Stomach (tissue), 9 donors: Measurements from ENCODE around the gene PSME4. TPM values are rescaled to one million over a fixed set of nuclear protein-coding genes. Genes with fewer than 3 reads are reported as not detected.

ENCODE experiments used
- DNase-seq, 2 donors: peaks; one replicate each; pipeline versions ENCODE4 v3.0.0 to v3.0.0-alpha.2; 2013 to 2019
- H3K27ac ChIP-seq, 5 donors: fragments of 200-600 bp in 4 of 5; sonication (generic) in 4 of 5; one replicate each; pipeline ENCODE4 v1.5.1; 2013 to 2019; ENCODE audit warnings: mild to moderate bottlenecking in 1 of 5, moderate library complexity in 1 of 5
- H3K27me3 ChIP-seq, 3 donors: fragments of 200-600 bp; sonication (generic); one replicate each; pipeline ENCODE4 v1.5.1; 2017 to 2019; ENCODE audit warnings: mixed run types in 1 of 3
- H3K36me3 ChIP-seq, 4 donors: fragments of 200-600 bp; sonication (generic); 1 replicate in 3 of 4; 2 replicates in 1 of 4; pipeline ENCODE4 v1.5.1; 2016 to 2019
- H3K4me1 ChIP-seq, 4 donors: fragments of 200-600 bp; sonication (generic); one replicate each; pipeline ENCODE4 v1.5.1; 2016 to 2019
- H3K4me3 ChIP-seq, 4 donors: fragments of 200-600 bp; sonication (generic) in 3 of 4; one replicate each; pipeline ENCODE4 v1.5.1; 2016 to 2019; ENCODE audit warnings: mild to moderate bottlenecking in 1 of 4
- H3K9me3 ChIP-seq, 4 donors: fragments of 200-600 bp; sonication (generic); one replicate each; pipeline ENCODE4 v1.5.1; 2016 to 2019
- CTCF ChIP-seq, 7 experiments: fragments of 450-650 bp in 4 of 7; fragments of 200-600 bp in 3 of 7; sonication (generic) in 3 of 7; IDR thresholded peaks; one replicate each; pipeline ENCODE4 v1.5.1; 2016 to 2019; ENCODE audit warnings: antibody characterized with exemption in 7 of 7, control low read depth in 2 of 7, mild to moderate bottlenecking in 1 of 7
- EP300 ChIP-seq: sonication (generic); formaldehyde crosslinking; IDR thresholded peaks from one replicate; pipeline ENCODE4 v1.6.1; 2017; ENCODE audit warnings: antibody characterized with exemption
- POLR2A ChIP-seq, 4 donors: fragments of 450-650 bp; IDR thresholded peaks; one replicate each; pipeline ENCODE4 v1.6.1; 2016; ENCODE audit warnings: antibody characterized with exemption in 4 of 4, control low read depth in 2 of 4, mild to moderate bottlenecking in 1 of 4, moderate library complexity in 1 of 4
- POLR2AphosphoS5 ChIP-seq, 3 donors: sonication (generic); formaldehyde crosslinking; IDR thresholded peaks; one replicate each; pipeline ENCODE4 v1.6.1; 2016; ENCODE audit warnings: antibody characterized with exemption in 3 of 3
- WGBS, 5 donors: extraction: QIAGEN DNeasy Blood & Tissue Kit in 3 of 5; methylation state at CpG; one replicate each; pipeline versions ENCODE4 v1.1.5 to v1.1.7; 2013 to 2018; 5-methylcytosine and 5-hydroxymethylcytosine counted together
- intact Hi-C: fragments of 100-400 bp; cut with DNase I; formaldehyde crosslinking; loops from one replicate; pipeline ENCODE4 v1.15.1; 2023; ENCODE audit warnings: low total_unique reads
- polyA plus RNA-seq, 3 donors: library from polyadenylated mRNA; stranded (reverse); fragments of 200-250 nt; gene quantifications; one replicate each; pipeline ENCODE4 v1.2.3, GENCODE V29; 2013
- total RNA-seq, 5 donors: library from RNA; depleted of rRNA; stranded (reverse); fragments of >200 nt; gene quantifications; one replicate each; pipeline versions ENCODE4 v1.1.0 to v1.2.3, GENCODE V29; 2014 to 2016
- donor health status: healthy with polysubstance abuse.
- donor health status: Bipolar disorder and iron deficiency.
- donor health status: healthy.

PSME4 gene
- total and polyA plus RNA-seq, 8 donors, result 15.1 to 133 (median 30.9) TPM

GRCh38 chr2:53952519-53952918 lies 18.3 kb downstream of the PSME4 start:
- WGBS, 5 donors, result 86 to 97% (median 90%) methylated on average over 3 to 4 of the region's 4 CpGs
- no peak for DNase-seq
- intact Hi-C loops, result no loop called here

GRCh38 chr2:53949457-53949856 lies 21.3 kb downstream of the PSME4 start:
- Histone ChIP-seq H3K9me3 (no peaks in the 10 kb centered on the region), H3K36me3 (peaks cover 19 to 34% (median 30%) of the 10 kb centered on the region in 4 donors), H3K27me3 (no peaks in the 10 kb centered on the region), H3K4me1 (peaks cover 0 to 60% (median 29%) of the 10 kb centered on the region in 4 donors), H3K4me3 (no peak overlapping the region), H3K27ac (peak overlapping the region in 3 of 5 donors; percentile 50 to 77 (median 69))
- 30 to 49% (median 36%) methylated on average over 1 of the region's 1 CpG for WGBS, 5 donors
- TF ChIP-seq EP300 (no peak), POLR2A (IDR thresholded peaks at IDR 0.05) (no peak), CTCF (IDR thresholded peaks at IDR 0.05) (no peak), POLR2AphosphoS5 (IDR thresholded peaks at IDR 0.05) (peak in 1 of 3 donors; percentile 25)
- intact Hi-C loops, result no loop called here
- DNase-seq, result peak in 1 of 2 donors; percentile 49

More at GRCh38 chr2:53952519-53952918, 18.3 kb downstream of the PSME4 start:
- Histone ChIP-seq H3K4me3 (no peak overlapping the region), H3K9me3 (no peaks in the 10 kb centered on the region), H3K27ac (no peak overlapping the region), H3K36me3 (peaks cover 1 to 13% (median 10%) of the 10 kb centered on the region in 4 donors), H3K27me3 (no peaks in the 10 kb centered on the region), H3K4me1 (peaks cover 0 to 70% (median 33%) of the 10 kb centered on the region in 4 donors)
- no peak for TF ChIP-seq EP300
- no peak for TF ChIP-seq CTCF (IDR thresholded peaks at IDR 0.05)
- TF ChIP-seq POLR2A (IDR thresholded peaks at IDR 0.05), result no peak
- TF ChIP-seq POLR2AphosphoS5 (IDR thresholded peaks at IDR 0.05), result no peak

- Histone ChIP-seq H3K27me3 (no peaks in the 10 kb centered on the region), H3K27ac (no peak overlapping the region), H3K36me3 (peaks cover 21 to 60% (median 39%) of the 10 kb centered on the region in 4 donors), H3K4me1 (peaks cover 0 to 48% (median 25%) of the 10 kb centered on the region in 4 donors), H3K4me3 (no peak overlapping the region), H3K9me3 (no peaks in the 10 kb centered on the region)
- 83 to 98% (median 96%) methylated on average over 1 of the region's 1 CpG for WGBS, 5 donors
- DNase-seq, result no peak
- no peak for TF ChIP-seq CTCF (IDR thresholded peaks at IDR 0.05)
- no peak for TF ChIP-seq EP300
- TF ChIP-seq POLR2AphosphoS5 (IDR thresholded peaks at IDR 0.05), result no peak
- TF ChIP-seq POLR2A (IDR thresholded peaks at IDR 0.05), result no peak
- intact Hi-C loops, result no loop called here
Measured at GRCh38 chr2:53945538-53945937, 25.3 kb downstream of the PSME4 start.

GRCh38 chr2:53944542-53944941 lies 26.3 kb downstream of the PSME4 start:
- 94 to 100% (median 96%) methylated on average over 1 of the region's 1 CpG for WGBS, 5 donors
- TF ChIP-seq CTCF (IDR thresholded peaks at IDR 0.05) (no peak), POLR2A (IDR thresholded peaks at IDR 0.05) (no peak)
- H3K4me3 ChIP-seq, result no peak overlapping the region
- intact Hi-C loops, result no loop called here
- H3K4me1 ChIP-seq, result peaks cover 0 to 44% (median 25%) of the 10 kb centered on the region in 4 donors
- H3K9me3 ChIP-seq, result no peaks in the 10 kb centered on the region
- DNase-seq, result peak in 1 of 2 donors; percentile 26
- peaks cover 21 to 63% (median 39%) of the 10 kb centered on the region in 4 donors for H3K36me3 ChIP-seq
- H3K27me3 ChIP-seq, result no peaks in the 10 kb centered on the region
- no peak overlapping the region for H3K27ac ChIP-seq
